ENCODE data around the gene PCDHGB5.
"Not testable (repeated sequence)": the region's sequence is repeated elsewhere in the genome, so short reads cannot be mapped to it uniquely, and the experiment has no call there.

The PCDHGB5 gene

DNA sequence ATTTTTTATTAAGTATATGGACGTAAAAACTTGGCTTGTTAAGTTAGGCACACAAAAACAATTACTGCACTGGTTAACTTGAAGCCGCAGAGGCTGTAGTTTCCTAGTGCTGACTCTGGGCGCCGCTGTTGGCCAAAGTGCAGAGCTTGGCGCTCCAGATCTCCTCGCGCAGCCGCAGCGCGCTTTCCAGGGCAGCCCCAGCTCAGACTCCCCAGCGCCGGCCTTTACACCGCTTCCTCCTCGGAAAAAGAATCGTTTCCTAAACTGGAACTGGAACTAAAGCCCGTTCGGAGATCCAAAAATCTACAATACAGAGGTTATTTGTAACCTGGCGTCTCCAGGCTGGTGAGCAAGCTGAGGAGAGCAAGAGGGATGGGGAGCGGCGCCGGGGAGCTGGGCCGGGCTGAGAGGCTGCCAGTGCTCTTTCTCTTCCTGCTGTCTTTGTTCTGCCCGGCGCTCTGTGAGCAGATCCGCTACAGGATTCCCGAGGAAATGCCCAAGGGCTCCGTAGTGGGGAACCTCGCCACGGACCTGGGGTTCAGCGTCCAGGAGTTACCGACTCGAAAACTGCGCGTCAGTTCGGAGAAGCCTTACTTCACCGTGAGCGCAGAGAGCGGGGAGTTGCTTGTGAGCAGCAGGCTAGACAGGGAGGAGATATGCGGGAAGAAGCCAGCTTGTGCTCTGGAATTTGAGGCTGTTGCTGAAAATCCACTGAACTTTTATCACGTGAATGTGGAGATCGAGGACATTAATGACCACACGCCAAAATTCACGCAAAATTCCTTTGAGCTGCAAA lies at the start of gene PCDHGB5:
Gene PCDHGB5 (plus strand): TSS at position 192 of the 796 bp plus-strand sequence. CDS start 181 bp downstream, at position 373.
- not testable (repeated sequence) for DNase-seq (ENCODE audit: low read depth in 2 of 2)

DNA sequence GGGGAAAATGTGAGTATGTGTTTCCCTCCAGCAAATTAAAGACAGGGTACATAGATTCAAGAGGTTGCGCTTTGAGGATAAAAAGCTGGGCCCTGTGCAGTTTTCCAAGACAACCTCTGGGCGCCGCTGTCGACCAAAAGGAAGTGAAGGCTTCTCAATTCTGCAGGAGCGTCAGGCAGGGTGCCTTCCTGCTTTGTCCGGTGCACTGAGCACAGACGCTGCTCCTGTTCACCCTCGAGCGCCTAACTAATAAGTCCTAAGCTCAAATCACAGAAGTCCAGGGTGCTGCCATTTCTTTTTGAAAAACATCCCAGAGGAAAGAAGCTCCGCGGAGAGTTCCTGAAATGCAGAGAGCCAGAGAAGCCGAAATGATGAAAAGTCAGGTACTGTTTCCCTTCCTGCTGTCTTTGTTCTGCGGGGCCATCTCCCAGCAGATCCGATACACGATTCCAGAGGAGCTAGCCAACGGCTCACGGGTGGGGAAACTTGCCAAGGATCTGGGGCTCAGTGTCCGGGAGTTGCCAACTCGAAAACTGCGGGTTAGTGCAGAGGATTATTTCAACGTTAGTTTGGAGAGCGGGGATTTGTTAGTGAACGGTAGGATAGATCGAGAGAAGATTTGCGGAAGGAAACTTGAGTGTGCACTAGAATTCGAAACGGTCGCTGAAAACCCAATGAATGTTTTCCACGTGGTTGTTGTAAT lies 47.7 kb upstream of the PCDHGB5 start, which contains the start of gene PCDHGB1:
Gene PCDHGB1 (plus strand): TSS at position 183 of the 703 bp plus-strand sequence. CDS start 162 bp downstream, at position 345.
- no peak for DNase-seq (ENCODE audit: low read depth in 2 of 2)

DNA sequence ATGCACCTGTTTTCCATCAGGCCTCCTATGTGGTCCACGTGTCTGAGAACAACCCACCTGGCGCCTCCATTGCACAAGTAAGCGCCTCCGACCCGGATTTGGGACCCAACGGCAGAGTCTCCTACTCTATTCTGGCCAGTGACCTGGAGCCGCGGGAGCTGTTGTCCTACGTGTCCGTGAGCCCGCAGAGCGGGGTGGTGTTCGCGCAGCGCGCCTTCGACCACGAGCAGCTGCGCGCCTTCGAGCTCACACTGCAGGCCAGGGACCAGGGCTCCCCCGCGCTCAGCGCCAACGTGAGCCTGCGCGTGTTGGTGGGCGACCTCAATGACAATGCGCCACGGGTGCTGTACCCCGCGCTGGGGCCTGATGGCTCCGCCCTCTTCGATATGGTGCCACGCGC lies 46.2 kb upstream of the PCDHGB5 start:
- DNase-seq (ENCODE audit: low read depth in 2 of 2): no peak

DNA sequence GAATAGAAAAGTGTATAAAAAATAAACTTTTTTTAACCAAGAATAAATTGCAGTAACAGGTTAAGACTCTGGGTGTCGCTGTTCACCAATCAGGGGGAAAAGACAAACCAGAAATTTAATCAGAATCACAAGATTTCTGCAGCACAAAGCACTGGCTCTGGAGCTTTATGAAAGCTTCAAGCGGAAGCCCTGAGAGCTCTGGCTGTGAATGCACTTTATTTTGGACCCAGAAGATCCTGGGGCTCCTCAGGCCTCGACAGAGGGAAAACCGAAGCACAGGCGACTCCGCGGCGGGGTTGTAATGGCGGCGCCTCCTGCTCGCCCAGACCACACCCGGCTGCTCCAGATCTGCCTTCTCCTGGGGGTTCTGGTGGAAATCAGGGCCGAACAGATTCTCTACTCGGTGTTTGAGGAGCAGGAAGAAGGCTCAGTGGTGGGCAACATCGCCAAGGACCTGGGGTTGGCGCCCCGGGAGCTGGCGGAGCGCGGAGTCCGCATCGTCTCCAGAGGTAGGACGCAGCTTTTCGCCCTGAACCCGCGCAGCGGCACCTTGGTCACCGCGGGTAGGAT lies 42.8 kb upstream of the PCDHGB5 start, which contains the start of gene PCDHGA4:
Gene PCDHGA4 (plus strand): TSS at position 122 of the 570 bp plus-strand sequence. CDS start 87 bp downstream, at position 209.
- no peak for DNase-seq (ENCODE audit: low read depth in 2 of 2)

- no peak for DNase-seq (ENCODE audit: low read depth in 2 of 2)
Measured at GRCh38 chr5:141355641-141356040, 42.1 kb upstream of the PCDHGB5 start.

DNA sequence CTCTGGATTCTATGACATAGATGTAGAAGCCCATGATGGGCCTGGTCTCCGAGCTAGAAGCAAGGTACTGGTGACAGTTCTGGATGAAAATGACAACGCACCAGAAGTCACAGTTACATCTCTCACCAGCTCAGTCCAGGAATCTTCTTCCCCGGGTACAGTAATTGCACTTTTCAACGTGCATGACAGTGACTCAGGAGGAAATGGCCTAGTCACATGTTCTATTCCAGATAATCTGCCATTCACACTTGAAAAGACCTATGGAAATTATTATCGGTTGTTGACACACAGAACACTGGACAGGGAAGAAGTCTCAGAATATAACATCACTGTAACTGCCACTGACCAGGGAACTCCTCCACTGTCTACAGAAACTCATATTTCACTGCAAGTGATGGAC lies 41.6 kb upstream of the PCDHGB5 start:
- DNase-seq (ENCODE audit: low read depth in 2 of 2): no peak

DNA sequence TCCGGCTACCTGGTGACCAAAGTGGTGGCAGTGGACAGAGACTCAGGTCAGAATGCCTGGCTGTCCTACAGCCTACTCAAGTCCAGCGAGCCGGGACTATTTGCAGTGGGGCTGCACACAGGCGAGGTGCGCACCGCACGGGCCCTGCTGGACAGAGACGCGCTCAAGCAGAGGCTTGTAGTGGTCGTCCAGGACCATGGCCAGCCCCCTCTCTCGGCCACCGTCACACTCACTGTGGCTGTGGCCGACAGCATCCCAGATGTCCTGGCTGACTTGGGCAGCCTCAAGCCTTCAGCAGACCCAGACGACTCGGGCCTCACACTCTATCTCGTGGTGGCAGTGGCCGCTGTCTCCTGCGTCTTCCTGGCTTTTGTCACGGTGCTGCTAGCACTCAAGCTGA lies 40.8 kb upstream of the PCDHGB5 start:
- DNase-seq (ENCODE audit: low read depth in 2 of 2): no peak

GRCh38 chr5:141359790-141360426 lies 37.8 kb upstream of the PCDHGB5 start, which contains the start of gene PCDHGB2:
Gene PCDHGB2 (plus strand): TSS chr5:141359994. CDS start chr5:141360136, 142 bp downstream.
- DNase-seq (ENCODE audit: low read depth in 2 of 2): no peak

DNA sequence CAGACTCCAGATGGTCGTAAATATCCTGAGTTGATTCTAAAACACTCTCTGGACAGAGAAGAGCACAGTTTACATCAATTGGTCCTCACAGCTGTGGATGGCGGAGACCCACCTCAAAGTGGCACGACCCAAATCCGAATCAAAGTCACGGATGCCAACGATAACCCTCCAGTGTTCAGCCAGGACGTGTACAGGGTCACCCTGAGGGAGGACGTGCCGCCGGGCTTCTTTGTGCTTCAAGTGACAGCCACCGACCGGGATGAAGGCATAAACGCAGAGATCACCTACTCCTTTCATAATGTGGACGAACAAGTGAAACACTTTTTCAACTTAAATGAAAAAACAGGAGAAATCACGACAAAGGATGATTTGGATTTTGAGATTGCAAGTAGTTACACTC lies 37.1 kb upstream of the PCDHGB5 start:
- DNase-seq (ENCODE audit: low read depth in 2 of 2): no peak

DNA sequence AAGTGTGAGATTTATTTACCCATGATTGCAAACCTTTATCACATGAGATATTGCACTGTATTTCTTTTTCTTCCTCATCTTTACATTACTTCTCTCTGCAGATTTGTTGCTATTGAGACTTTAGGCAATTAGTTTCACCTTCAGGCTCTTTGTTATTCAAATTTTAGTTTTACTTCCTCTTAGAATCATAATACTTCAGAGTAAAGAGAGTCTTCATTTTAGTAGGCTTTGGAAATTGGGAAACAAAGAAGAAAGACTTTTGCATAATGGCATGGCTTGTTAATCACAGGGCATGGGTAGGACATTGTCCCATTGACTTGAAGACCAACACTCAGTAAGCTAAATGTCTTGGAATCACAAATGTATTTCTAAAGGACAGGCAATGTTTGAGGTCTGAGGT lies 35.0 kb upstream of the PCDHGB5 start:
- DNase-seq (ENCODE audit: low read depth in 2 of 2): no peak

- no peak for DNase-seq (ENCODE audit: low read depth in 2 of 2)
Measured at GRCh38 chr5:141363952-141364660, 33.6 kb upstream of the PCDHGB5 start, which contains the start of gene PCDHGA5. Gene PCDHGA5 (plus strand): TSS chr5:141364162. CDS start chr5:141364331, 169 bp downstream.

- no peak for DNase-seq (ENCODE audit: low read depth in 2 of 2)
Measured at GRCh38 chr5:141366016-141366896, 31.5 kb upstream of the PCDHGB5 start.

DNA sequence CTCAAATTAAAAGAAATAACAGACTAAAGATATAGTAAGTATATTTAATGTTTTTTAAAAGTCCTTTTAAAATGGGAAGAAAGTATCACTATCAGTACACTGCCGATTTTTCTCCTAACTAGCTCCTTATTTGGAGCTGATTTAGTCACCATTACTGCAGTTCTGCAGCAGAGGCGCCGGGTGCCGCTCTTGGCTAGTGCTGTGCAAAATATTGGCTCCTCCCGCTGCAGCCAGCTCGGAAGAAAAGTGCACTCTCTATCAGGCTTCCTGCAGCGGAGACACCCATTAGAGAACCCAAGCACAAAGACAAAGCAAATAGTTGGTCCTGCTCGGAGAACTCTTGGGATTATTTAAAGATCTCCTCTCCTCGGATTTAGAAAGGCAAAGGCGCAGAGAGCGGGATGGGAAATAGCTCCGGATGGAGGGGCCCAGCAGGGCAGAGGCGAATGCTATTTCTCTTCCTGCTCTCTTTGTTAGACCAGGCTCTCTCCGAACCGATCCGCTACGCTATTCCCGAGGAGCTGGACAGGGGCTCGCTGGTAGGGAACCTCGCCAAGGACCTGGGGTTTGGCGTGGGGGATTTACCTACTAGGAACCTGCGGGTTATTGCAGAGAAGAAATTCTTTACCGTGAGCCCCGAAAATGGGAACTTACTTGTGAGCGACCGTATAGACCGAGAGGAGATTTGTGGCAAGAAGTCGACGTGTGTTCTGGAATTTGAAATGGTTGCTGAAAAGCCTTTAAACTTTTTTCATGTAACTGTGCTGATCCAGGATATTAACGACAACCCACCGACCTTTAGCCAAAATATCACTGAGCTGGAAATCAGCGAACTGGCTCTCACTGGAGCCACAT lies 27.5 kb upstream of the PCDHGB5 start, which contains the start of gene PCDHGB3:
Gene PCDHGB3 (plus strand): TSS at position 249 of the 855 bp plus-strand sequence. CDS start 153 bp downstream, at position 402.
- no peak for DNase-seq (ENCODE audit: low read depth in 2 of 2)

DNA sequence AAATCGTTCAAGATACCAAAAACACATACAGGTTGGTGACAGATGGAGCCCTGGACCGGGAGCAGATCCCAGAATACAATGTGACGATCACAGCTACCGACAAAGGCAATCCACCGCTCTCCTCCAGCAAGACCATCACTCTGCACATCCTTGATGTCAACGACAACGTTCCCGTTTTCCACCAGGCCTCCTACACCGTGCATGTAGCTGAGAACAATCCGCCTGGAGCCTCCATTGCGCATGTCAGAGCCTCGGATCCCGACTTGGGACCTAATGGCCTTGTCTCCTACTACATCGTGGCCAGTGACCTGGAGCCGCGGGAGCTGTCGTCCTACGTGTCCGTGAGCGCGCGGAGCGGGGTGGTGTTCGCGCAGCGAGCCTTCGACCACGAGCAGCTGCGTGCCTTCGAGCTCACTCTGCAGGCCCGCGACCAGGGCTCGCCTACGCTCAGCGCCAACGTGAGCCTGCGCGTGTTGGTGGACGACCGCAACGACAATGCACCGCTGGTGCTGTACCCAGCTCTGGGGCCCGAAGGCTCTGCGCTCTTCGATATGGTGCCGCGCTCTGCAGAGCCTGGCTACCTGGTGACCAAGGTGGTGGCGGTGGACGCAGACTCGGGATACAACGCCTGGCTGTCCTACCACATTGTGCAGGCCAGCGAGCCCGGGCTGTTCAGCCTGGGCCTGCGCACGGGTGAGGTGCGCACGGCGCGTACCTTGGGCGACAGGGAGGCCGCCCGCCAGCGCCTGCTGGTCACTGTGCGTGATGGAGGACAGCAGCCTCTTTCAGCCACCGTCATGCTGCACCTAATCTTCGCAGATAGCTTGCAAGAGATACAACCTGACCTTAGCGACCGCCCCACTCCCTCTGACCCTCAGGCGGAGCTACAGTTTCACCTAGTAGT lies 25.9 kb upstream of the PCDHGB5 start:
- DNase-seq (ENCODE audit: low read depth in 2 of 2): no peak

DNA sequence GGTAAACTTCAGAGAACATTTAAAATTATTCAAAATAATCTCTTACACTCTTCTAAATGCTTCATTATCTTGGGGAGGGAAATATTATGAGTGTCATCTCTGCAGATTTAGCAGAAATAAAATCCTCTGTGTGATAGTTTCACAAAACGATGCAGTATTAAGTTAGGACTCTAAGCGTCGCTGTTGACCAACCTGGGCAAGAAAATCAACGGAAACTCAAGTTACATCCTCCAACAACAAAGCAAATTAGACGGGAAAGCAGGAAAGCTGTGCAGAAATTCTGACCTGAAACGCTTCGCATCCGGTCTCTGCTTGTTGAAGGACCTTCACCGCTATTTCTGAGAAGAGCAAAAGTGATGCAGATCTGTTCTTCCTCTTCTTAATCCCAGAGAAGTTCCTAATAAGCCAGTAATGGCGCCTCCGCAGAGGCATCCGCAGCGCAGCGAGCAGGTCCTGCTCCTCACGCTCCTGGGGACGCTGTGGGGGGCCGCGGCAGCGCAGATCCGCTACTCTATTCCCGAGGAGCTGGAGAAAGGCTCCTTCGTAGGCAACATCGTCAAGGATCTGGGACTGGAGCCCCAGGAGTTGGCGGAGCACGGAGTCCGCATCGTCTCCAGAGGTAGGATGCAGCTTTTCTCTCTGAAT lies 24.0 kb upstream of the PCDHGB5 start, which contains the start of gene PCDHGA6:
Gene PCDHGA6 (plus strand): TSS at position 219 of the 645 bp plus-strand sequence. CDS start 193 bp downstream, at position 412.
- no peak for DNase-seq (ENCODE audit: low read depth in 2 of 2)

- DNase-seq (ENCODE audit: low read depth in 2 of 2): no peak
Measured at GRCh38 chr5:141374627-141375026, 23.1 kb upstream of the PCDHGB5 start.
